Thyroid gland (tissue), 4 donors: Measurements from ENCODE around the gene JRKL. TPM values are rescaled to one million over a fixed set of nuclear protein-coding genes. Genes with fewer than 3 reads are reported as not detected.

Experiments
- DNase-seq, 2 donors: peaks; one replicate each; pipeline ENCODE4 v3.0.0-alpha.2; 2019
- H3K27ac ChIP-seq, 3 donors: fragments of 200-600 bp; sonication (generic); 1 replicate in 2 of 3; 2 replicates in 1 of 3; pipeline ENCODE4 v1.5.1; 2016 to 2019; ENCODE audit warnings: mild to moderate bottlenecking in 1 of 3, moderate library complexity in 1 of 3
- H3K27me3 ChIP-seq: fragments of 200-600 bp; sonication (generic); one replicate; pipeline ENCODE4 v1.5.1; 2019
- H3K36me3 ChIP-seq, 2 donors: fragments of 200-600 bp; sonication (generic); one replicate each; pipeline ENCODE4 v1.5.1; 2016 to 2019
- H3K4me1 ChIP-seq, 2 donors: fragments of 200-600 bp; sonication (generic); one replicate each; pipeline ENCODE4 v1.5.1; 2017 to 2019
- H3K4me3 ChIP-seq, 3 donors: fragments of 200-600 bp; sonication (generic); replicated peaks in 1 of 3; 1 replicate in 2 of 3; 2 replicates in 1 of 3; pipeline ENCODE4 v1.5.1; 2016; ENCODE audit warnings: mild to moderate bottlenecking in 1 of 3
- H3K9me3 ChIP-seq: fragments of 200-600 bp; sonication (generic); one replicate; pipeline ENCODE4 v1.5.1; 2017
- CTCF ChIP-seq, 6 experiments: fragments of 200-600 bp in 3 of 6; fragments of 450-650 bp in 3 of 6; sonication (generic) in 3 of 6; IDR thresholded peaks; one replicate each; pipeline ENCODE4 v1.5.1; 2016 to 2019; ENCODE audit warnings: antibody characterized with exemption in 6 of 6, mild to moderate bottlenecking in 2 of 6, inconsistent platforms in 1 of 6, moderate library complexity in 1 of 6
- POLR2A ChIP-seq, 2 donors: fragments of 450-650 bp; IDR thresholded peaks; one replicate each; pipeline ENCODE4 v1.6.1; 2017; ENCODE audit warnings: antibody characterized with exemption in 2 of 2, mild to moderate bottlenecking in 2 of 2, moderate library complexity in 1 of 2
- WGBS, 2 donors: methylation state at CpG; one replicate each; pipeline ENCODE4 v1.1.5; 2017; 5-methylcytosine and 5-hydroxymethylcytosine counted together
- intact Hi-C: fragments of 100-400 bp; cut with DNase I; formaldehyde crosslinking; loops from one replicate; pipeline ENCODE4 v1.15.1; 2023
- total RNA-seq, 4 donors: library from RNA; depleted of rRNA; stranded (reverse); fragments of >200 nt; gene quantifications; one replicate each; pipeline ENCODE4 v1.2.3, GENCODE V29; 2016

The JRKL gene
- 10 to 100 TPM in 2 of 4 donors, 1 to 10 TPM in 2; 9.4 to 11.6 (median 10.4) TPM for total RNA-seq

GRCh38 chr11:96389720-96390487 is at the start of gene JRKL, which contains the start of gene CCDC82:
Gene JRKL (plus strand): TSS chr11:96390013. CDS start chr11:96390650, 637 bp downstream.
Gene CCDC82 (minus strand): TSS chr11:96389912. CDS start chr11:96384747, 5,165 bp downstream.
- Histone ChIP-seq H3K27me3 (no peaks in the 10 kb centered on the region), H3K36me3 (no peaks in the 10 kb centered on the region), H3K4me3 (peak within 1 kb of the TSS; percentile 65 to 88 (median 75)), H3K4me1 (peaks cover 8 to 15% of the 10 kb centered on the region in 2 donors), H3K27ac (peak within 1 kb of the TSS; percentile 58 to 79 (median 79)), H3K9me3 (no peaks in the 10 kb centered on the region)
- DNase-seq, result peak; percentile 97
- TF ChIP-seq CTCF (IDR thresholded peaks at IDR 0.05) (no peak), POLR2A (IDR thresholded peaks at IDR 0.05) (peak in 1 of 2 donors; percentile 92)
- 1 to 3% methylated on average over 16 to 33 of the region's 53 CpGs for WGBS, 2 donors
- intact Hi-C loops, result loop anchor here (5.0 kb wide), 1 partner anchor 553 kb away; no protein-coding TSS in a partner anchor

- H3K4me1 ChIP-seq, result peaks cover 31 to 46% of the 10 kb centered on the region in 2 donors
- no peaks in the 10 kb centered on the region for H3K36me3 ChIP-seq
- no peak for TF ChIP-seq POLR2A (IDR thresholded peaks at IDR 0.05)
- no peak for TF ChIP-seq CTCF (IDR thresholded peaks at IDR 0.05)
- WGBS, 2 donors, result 57 to 65% methylated on average over 4 of the region's 4 CpGs
- peak overlapping the region; percentile 83 to 90 (median 86) for H3K27ac ChIP-seq
- no peaks in the 10 kb centered on the region for H3K27me3 ChIP-seq
- no peak for DNase-seq
- no peaks in the 10 kb centered on the region for H3K9me3 ChIP-seq
- intact Hi-C loops, result loop anchor here (5.0 to 10.0 kb wide), 2 partner anchors 283 to 346 kb away; no protein-coding TSS in a partner anchor
- peak overlapping the region in 1 of 3 donors; percentile 52 for H3K4me3 ChIP-seq
Measured at GRCh38 chr11:96340555-96340885, 49.3 kb upstream of the JRKL start.

- H3K36me3 ChIP-seq, result no peaks in the 10 kb centered on the region
- peak overlapping the region; percentile 83 to 90 (median 86) for H3K27ac ChIP-seq
- intact Hi-C loops, result loop anchor here (5.0 to 10.0 kb wide), 2 partner anchors 284 to 347 kb away; no protein-coding TSS in a partner anchor
- no peaks in the 10 kb centered on the region for H3K27me3 ChIP-seq
- 24 to 36% methylated on average over 15 to 19 of the region's 26 CpGs for WGBS, 2 donors
- TF ChIP-seq POLR2A (IDR thresholded peaks at IDR 0.05) (peak in 1 of 2 donors; percentile 44), CTCF (IDR thresholded peaks at IDR 0.05) (peak in 5 of 6 experiments; percentile 13 to 49 (median 43))
- peak; percentile 59 to 66 for DNase-seq
- H3K4me1 ChIP-seq, result peaks cover 31 to 46% of the 10 kb centered on the region in 2 donors
- H3K4me3 ChIP-seq, result peak overlapping the region; percentile 9 to 94 (median 52)
- no peaks in the 10 kb centered on the region for H3K9me3 ChIP-seq
Measured at GRCh38 chr11:96341211-96342013, 48.4 kb upstream of the JRKL start.

- 1 to 2% methylated on average over 13 of the region's 13 CpGs for WGBS, 2 donors
- Histone ChIP-seq H3K4me1 (peaks cover 31 to 45% of the 10 kb centered on the region in 2 donors), H3K4me3 (peak overlapping the region; percentile 52 to 94 (median 58)), H3K9me3 (no peaks in the 10 kb centered on the region), H3K36me3 (no peaks in the 10 kb centered on the region), H3K27me3 (no peaks in the 10 kb centered on the region), H3K27ac (peak overlapping the region; percentile 83 to 90 (median 86))
- TF ChIP-seq POLR2A (IDR thresholded peaks at IDR 0.05), result no peak
- no peak for TF ChIP-seq CTCF (IDR thresholded peaks at IDR 0.05)
- intact Hi-C loops, result loop anchor here (5.0 to 10.0 kb wide), 2 partner anchors 285 to 347 kb away; no protein-coding TSS in a partner anchor
- DNase-seq, result no peak
Measured at GRCh38 chr11:96342014-96342960, 47.5 kb upstream of the JRKL start.
